NB4 (cell line): Measurements from ENCODE around the gene TNS2.

Experiments
- POLR2A ChIP-seq: IDR thresholded peaks from 2 replicates; pipeline ENCODE4 v1.6.1; 2011; ENCODE audit warnings: mild to moderate bottlenecking; ENCODE audit not compliant: insufficient read length; ENCODE audit errors: extremely low read depth
- TF ChIP-seq, protein P1 (sequence below): IDR thresholded peaks from one replicate; pipeline ENCODE4 v1.5.1; 2012; ENCODE audit warnings: low read depth, low read length

DNA sequence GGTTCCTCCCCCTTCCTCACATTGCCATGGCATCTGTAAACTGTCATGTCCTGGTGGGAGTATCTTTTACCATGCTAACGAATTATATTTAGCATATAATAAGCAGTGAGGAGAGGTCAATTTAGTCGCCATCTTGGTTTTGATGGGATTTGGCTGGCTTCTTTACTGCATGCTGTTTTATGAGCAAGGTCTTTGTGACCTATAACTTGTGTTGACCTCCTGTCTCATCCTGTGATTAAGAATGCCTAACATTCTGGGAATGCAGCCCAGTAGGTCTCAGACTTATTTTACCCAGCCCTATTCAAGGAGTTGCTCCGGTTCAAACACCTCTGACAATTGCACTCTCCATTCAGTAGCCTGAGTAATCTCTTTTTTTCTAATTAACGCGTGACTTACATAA lies 45.7 kb upstream of the TNS2 start:
- TF ChIP-seq, protein P1, sequence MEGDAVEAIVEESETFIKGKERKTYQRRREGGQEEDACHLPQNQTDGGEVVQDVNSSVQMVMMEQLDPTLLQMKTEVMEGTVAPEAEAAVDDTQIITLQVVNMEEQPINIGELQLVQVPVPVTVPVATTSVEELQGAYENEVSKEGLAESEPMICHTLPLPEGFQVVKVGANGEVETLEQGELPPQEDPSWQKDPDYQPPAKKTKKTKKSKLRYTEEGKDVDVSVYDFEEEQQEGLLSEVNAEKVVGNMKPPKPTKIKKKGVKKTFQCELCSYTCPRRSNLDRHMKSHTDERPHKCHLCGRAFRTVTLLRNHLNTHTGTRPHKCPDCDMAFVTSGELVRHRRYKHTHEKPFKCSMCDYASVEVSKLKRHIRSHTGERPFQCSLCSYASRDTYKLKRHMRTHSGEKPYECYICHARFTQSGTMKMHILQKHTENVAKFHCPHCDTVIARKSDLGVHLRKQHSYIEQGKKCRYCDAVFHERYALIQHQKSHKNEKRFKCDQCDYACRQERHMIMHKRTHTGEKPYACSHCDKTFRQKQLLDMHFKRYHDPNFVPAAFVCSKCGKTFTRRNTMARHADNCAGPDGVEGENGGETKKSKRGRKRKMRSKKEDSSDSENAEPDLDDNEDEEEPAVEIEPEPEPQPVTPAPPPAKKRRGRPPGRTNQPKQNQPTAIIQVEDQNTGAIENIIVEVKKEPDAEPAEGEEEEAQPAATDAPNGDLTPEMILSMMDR, result no peak
- no peak for TF ChIP-seq POLR2A
